Measurements from ENCODE around the gene STPG4. TPM values are rescaled to one million over a fixed set of nuclear protein-coding genes. Genes with fewer than 3 reads are reported as not detected.
A peak's percentile ranks its signal among the peaks of the same experiment; 100 is the strongest.

The STPG4 gene
- total RNA-seq, 4 donors from 2014 or later = not detected

GRCh38 chr2:47054036-47054555, 101.0 kb downstream of the STPG4 start:
- H3K4me1 ChIP-seq = peaks cover 53 to 73% (median 64%) of the 10 kb centered on the region in 4 donors
- no peak overlapping the region for H3K4me3 ChIP-seq
- WGBS = 52% methylated on average over 6 of the region's 7 CpGs
- intact Hi-C loops (cut with DNase I) = no loop called here
- H3K27ac ChIP-seq (replicated peaks in 1 of 4) = peak overlapping the region in 2 of 4 donors; percentile 23 to 83
- no peaks in the 10 kb centered on the region for H3K27me3 ChIP-seq
- TF ChIP-seq POLR2A (IDR thresholded peaks at IDR 0.05; ENCODE audit: low read depth) (no peak), EP300 (IDR thresholded peaks at IDR 0.05) (no peak), POLR2AphosphoS5 (IDR thresholded peaks at IDR 0.05) (no peak)
- TF ChIP-seq, protein P1, sequence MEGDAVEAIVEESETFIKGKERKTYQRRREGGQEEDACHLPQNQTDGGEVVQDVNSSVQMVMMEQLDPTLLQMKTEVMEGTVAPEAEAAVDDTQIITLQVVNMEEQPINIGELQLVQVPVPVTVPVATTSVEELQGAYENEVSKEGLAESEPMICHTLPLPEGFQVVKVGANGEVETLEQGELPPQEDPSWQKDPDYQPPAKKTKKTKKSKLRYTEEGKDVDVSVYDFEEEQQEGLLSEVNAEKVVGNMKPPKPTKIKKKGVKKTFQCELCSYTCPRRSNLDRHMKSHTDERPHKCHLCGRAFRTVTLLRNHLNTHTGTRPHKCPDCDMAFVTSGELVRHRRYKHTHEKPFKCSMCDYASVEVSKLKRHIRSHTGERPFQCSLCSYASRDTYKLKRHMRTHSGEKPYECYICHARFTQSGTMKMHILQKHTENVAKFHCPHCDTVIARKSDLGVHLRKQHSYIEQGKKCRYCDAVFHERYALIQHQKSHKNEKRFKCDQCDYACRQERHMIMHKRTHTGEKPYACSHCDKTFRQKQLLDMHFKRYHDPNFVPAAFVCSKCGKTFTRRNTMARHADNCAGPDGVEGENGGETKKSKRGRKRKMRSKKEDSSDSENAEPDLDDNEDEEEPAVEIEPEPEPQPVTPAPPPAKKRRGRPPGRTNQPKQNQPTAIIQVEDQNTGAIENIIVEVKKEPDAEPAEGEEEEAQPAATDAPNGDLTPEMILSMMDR (IDR thresholded peaks at IDR 0.05) = no peak
- H3K36me3 ChIP-seq = peaks cover 3 to 53% (median 36%) of the 10 kb centered on the region in 4 donors
- no peaks in the 10 kb centered on the region for H3K9me3 ChIP-seq
- no peak for DNase-seq (ENCODE audit: extremely low spot score)

GRCh38 chr2:47052847-47053246, 102.3 kb downstream of the STPG4 start:
- no peaks in the 10 kb centered on the region for H3K27me3 ChIP-seq
- TF ChIP-seq POLR2A (IDR thresholded peaks at IDR 0.05; ENCODE audit: low read depth) (no peak), POLR2AphosphoS5 (IDR thresholded peaks at IDR 0.05) (no peak), EP300 (IDR thresholded peaks at IDR 0.05) (no peak)
- TF ChIP-seq, protein P1 (IDR thresholded peaks at IDR 0.05) = no peak
- intact Hi-C loops (cut with DNase I) = no loop called here
- H3K36me3 ChIP-seq = peaks cover 4 to 58% (median 42%) of the 10 kb centered on the region in 4 donors
- no peaks in the 10 kb centered on the region for H3K9me3 ChIP-seq
- no peak overlapping the region for H3K27ac ChIP-seq (replicated peaks in 1 of 4)
- no peak overlapping the region for H3K4me3 ChIP-seq
- DNase-seq (ENCODE audit: extremely low spot score) = no peak
- WGBS = 90% methylated on average over 5 of the region's 7 CpGs
- H3K4me1 ChIP-seq = peaks cover 43 to 62% (median 55%) of the 10 kb centered on the region in 4 donors

GRCh38 chr2:47051562-47051961, 103.5 kb downstream of the STPG4 start:
- Histone ChIP-seq H3K27ac (replicated peaks in 1 of 4) (no peak overlapping the region), H3K4me1 (peaks cover 31 to 50% (median 42%) of the 10 kb centered on the region in 4 donors), H3K36me3 (peaks cover 17 to 71% (median 52%) of the 10 kb centered on the region in 4 donors), H3K27me3 (no peaks in the 10 kb centered on the region), H3K9me3 (no peaks in the 10 kb centered on the region), H3K4me3 (no peak overlapping the region)
- no peak for DNase-seq (ENCODE audit: extremely low spot score)
- WGBS = 85% methylated on average over 8 of the region's 12 CpGs
- TF ChIP-seq, protein P1 (IDR thresholded peaks at IDR 0.05) = no peak
- TF ChIP-seq POLR2A (IDR thresholded peaks at IDR 0.05; ENCODE audit: low read depth) = no peak
- no peak for TF ChIP-seq EP300 (IDR thresholded peaks at IDR 0.05)
- no peak for TF ChIP-seq POLR2AphosphoS5 (IDR thresholded peaks at IDR 0.05)
- intact Hi-C loops (cut with DNase I) = no loop called here

DNA sequence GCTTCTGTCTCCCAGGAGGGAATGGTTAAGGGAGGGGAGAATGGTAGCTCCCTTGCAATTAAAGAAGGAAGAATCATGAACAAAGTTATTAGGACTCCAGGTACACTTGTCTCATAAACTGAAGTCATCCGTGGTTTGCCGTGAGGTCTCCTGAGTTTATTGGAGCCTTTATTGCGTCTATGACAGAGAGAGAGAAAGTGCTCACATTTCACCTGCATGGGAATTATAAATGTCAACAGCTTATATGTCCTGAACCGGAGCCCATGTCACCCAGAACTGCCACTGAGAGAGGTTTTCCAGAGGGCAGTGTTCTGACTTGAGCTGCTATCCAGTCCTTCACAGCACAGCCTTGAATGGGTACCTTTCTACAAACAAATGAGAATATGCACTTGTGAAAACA, 104.3 kb downstream of the STPG4 start:
- 75% methylated on average over 4 of the region's 4 CpGs for WGBS
- Histone ChIP-seq H3K4me3 (no peak overlapping the region), H3K36me3 (peaks cover 17 to 79% (median 59%) of the 10 kb centered on the region in 4 donors), H3K4me1 (peaks cover 23 to 42% (median 34%) of the 10 kb centered on the region in 4 donors), H3K27ac (replicated peaks in 1 of 4) (peak overlapping the region in 1 of 4 donors; percentile 37), H3K9me3 (no peaks in the 10 kb centered on the region), H3K27me3 (no peaks in the 10 kb centered on the region)
- intact Hi-C loops (cut with DNase I) = no loop called here
- DNase-seq (ENCODE audit: extremely low spot score) = no peak
- TF ChIP-seq POLR2AphosphoS5 (IDR thresholded peaks at IDR 0.05) (no peak), POLR2A (IDR thresholded peaks at IDR 0.05; ENCODE audit: low read depth) (no peak), EP300 (IDR thresholded peaks at IDR 0.05) (no peak)
- TF ChIP-seq, protein P1 (IDR thresholded peaks at IDR 0.05) = no peak

Data from esophagus muscularis mucosa (tissue), 4 donors.